Tibial nerve (tissue), 4 donors: ENCODE results near the gene TTC9B.
"Not testable (repeated sequence)": the region's sequence is repeated elsewhere in the genome, so short reads cannot be mapped to it uniquely, and the experiment has no call there.

Source experiments
- EP300 ChIP-seq, 2 donors: sonication (generic); formaldehyde crosslinking; IDR thresholded peaks; one replicate each; pipeline ENCODE4 v1.6.1; 2017; ENCODE audit warnings: antibody characterized with exemption in 2 of 2, mild to moderate bottlenecking in 1 of 2
- POLR2A ChIP-seq, 2 donors: fragments of 450-650 bp; IDR thresholded peaks; one replicate each; pipeline ENCODE4 v1.6.1; 2017; ENCODE audit warnings: antibody characterized with exemption in 2 of 2, mild to moderate bottlenecking in 2 of 2, moderate library complexity in 2 of 2
- TF ChIP-seq, protein P1 (sequence below), 5 experiments: fragments of 200-600 bp in 3 of 5; fragments of 450-650 bp in 2 of 5; sonication (generic) in 3 of 5; IDR thresholded peaks; one replicate each; pipeline ENCODE4 v1.5.1; 2016 to 2019; ENCODE audit warnings: antibody characterized with exemption in 5 of 5, mild to moderate bottlenecking in 3 of 5, moderate library complexity in 2 of 5

DNA sequence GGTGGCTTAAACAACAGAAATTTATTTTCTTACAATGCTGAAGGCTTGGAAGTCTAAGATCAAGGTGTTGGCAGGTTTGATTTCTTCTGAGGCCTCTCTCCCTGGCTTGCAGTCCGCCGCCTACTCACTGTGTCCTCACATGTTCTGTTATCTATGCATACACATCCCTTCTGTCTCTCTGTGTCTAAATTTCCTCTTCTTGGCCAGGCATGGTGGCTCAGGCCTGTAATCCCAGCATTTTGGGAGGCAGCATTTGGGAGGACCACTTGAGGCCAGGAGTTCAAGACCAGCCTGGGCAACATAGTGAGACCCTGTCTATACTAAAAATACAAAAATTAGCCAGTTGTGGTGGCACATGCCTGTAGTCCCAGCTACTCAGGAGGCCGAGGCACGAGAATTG lies 46.9 kb downstream of the TTC9B start:
- TF ChIP-seq, protein P1, sequence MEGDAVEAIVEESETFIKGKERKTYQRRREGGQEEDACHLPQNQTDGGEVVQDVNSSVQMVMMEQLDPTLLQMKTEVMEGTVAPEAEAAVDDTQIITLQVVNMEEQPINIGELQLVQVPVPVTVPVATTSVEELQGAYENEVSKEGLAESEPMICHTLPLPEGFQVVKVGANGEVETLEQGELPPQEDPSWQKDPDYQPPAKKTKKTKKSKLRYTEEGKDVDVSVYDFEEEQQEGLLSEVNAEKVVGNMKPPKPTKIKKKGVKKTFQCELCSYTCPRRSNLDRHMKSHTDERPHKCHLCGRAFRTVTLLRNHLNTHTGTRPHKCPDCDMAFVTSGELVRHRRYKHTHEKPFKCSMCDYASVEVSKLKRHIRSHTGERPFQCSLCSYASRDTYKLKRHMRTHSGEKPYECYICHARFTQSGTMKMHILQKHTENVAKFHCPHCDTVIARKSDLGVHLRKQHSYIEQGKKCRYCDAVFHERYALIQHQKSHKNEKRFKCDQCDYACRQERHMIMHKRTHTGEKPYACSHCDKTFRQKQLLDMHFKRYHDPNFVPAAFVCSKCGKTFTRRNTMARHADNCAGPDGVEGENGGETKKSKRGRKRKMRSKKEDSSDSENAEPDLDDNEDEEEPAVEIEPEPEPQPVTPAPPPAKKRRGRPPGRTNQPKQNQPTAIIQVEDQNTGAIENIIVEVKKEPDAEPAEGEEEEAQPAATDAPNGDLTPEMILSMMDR (IDR thresholded peaks at IDR 0.05), result not testable (repeated sequence)
- not testable (repeated sequence) for TF ChIP-seq EP300, POLR2A (IDR thresholded peaks at IDR 0.05)
